OCI-LY1 (cell line): ENCODE measurements around the gene GNL3L.

Source experiments
- EZH2 ChIP-seq: fragments of 200-600 bp; sonication (generic), shearing (Covaris generic); IDR thresholded peaks from 2 replicates; pipeline ENCODE4 v1.8.0; 2017; ENCODE audit warnings: borderline replicate concordance, mixed run types, mild to moderate bottlenecking, antibody characterized with exemption, low read length, moderate library complexity, mixed read lengths
- TF ChIP-seq, protein P1 (sequence below): fragments of 200-600 bp; sonication (generic), shearing (Covaris generic); IDR thresholded peaks from 2 replicates; pipeline ENCODE4 v1.5.1; 2017; ENCODE audit warnings: mild to moderate bottlenecking, antibody characterized with exemption, low read length, moderate library complexity, mixed read lengths

DNA sequence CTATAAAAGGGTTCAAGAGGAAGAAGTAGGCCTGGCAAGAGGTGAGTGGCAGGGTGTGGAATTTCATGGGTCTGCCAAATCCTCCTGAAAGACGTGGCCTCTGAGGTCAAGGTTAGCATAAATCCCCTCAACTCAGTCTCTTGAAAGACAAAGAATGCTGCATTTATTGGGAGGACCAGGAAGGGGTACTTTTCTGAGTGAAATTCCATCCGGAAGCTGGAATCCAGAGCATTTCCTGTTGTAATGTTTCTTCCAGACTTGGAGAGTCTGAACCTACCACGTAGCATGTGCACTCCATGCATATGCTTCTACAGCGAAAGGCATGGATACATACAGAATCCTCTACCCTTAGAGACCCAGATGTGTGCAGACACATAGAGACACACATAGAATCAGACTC lies 20.6 kb upstream of the GNL3L start:
- TF ChIP-seq, protein P1, sequence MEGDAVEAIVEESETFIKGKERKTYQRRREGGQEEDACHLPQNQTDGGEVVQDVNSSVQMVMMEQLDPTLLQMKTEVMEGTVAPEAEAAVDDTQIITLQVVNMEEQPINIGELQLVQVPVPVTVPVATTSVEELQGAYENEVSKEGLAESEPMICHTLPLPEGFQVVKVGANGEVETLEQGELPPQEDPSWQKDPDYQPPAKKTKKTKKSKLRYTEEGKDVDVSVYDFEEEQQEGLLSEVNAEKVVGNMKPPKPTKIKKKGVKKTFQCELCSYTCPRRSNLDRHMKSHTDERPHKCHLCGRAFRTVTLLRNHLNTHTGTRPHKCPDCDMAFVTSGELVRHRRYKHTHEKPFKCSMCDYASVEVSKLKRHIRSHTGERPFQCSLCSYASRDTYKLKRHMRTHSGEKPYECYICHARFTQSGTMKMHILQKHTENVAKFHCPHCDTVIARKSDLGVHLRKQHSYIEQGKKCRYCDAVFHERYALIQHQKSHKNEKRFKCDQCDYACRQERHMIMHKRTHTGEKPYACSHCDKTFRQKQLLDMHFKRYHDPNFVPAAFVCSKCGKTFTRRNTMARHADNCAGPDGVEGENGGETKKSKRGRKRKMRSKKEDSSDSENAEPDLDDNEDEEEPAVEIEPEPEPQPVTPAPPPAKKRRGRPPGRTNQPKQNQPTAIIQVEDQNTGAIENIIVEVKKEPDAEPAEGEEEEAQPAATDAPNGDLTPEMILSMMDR: no peak
- TF ChIP-seq EZH2: no peak
